GM21786 (cell line): ENCODE measurements around the gene DMAC2.
"Not testable (repeated sequence)": the region's sequence is repeated elsewhere in the genome, so short reads cannot be mapped to it uniquely, and the experiment has no call there.

Experiments
- ATAC-seq: cut with Tn5 transposase; IDR thresholded peaks from one replicate; pipeline ENCODE4 v1.9.1; 2021; ENCODE audit not compliant: unreplicated experiment

The DMAC2 gene

DNA sequence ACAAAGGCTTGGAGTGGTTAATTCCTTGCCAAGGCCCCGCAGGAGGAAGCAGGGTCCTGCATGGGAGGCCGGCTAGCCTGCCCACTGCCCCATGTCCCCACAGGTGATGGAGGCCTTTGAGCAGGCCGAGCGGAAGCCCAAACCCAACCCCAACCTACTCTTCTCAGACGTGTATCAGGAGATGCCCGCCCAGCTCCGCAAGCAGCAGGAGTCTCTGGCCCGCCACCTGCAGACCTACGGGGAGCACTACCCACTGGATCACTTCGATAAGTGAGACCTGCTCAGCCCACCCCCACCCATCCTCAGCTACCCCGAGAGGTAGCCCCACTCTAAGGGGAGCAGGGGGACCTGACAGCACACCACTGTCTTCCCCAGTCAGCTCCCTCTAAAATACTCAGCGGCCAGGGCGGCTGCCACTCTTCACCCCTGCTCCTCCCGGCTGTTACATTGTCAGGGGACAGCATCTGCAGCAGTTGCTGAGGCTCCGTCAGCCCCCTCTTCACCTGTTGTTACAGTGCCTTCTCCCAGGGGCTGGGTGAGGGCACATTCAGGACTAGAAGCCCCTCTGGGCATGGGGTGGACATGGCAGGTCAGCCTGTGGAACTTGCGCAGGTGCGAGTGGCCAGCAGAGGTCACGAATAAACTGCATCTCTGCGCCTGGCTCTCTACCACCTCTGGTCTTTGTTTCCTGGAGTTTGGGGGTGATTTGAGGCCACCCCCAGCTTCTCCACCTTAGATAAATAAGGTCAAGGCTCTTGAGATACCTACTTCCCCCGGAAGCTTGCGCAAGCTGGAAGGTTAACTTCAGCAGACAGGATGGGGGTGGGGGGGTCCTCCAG, 15.2 kb downstream of the DMAC2 start:
- ATAC-seq = no peak

DNA sequence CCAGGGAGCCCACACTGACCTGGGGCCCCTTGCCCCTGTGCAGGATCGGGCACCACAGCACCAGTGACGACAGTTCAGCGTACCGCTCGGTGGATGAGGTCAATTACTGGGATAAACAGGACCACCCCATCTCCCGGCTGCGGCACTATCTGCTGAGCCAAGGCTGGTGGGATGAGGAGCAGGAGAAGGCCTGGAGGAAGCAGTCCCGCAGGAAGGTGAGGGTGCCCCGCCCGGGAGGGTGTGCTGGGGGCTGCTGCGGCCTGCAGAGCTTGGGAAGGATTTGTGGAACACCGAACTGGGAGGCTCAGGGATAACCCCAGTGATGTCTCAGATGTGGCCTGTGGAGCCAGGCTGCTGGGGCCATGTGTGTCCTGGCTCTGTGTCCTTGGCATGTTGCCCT, 16.8 kb downstream of the DMAC2 start:
- ATAC-seq = no peak

DNA sequence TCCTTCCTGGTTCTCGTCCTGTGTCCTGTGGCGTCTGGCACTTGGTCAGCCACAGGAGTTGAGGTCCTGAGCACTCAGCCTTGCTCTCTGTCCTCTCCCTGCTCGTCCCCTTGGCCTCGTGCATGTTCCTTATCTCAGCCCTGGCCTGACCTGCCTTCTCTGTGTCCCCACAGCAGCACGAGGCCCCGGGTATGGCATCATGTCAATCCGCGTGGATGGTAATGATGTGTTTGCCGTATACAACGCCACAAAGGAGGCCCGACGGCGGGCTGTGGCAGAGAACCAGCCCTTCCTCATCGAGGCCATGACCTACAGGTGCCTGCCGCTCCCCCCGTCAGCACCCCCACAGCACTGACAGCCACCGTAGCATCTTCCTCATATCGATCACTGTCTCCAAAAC, 17.3 kb downstream of the DMAC2 start:
- no peak for ATAC-seq

DNA sequence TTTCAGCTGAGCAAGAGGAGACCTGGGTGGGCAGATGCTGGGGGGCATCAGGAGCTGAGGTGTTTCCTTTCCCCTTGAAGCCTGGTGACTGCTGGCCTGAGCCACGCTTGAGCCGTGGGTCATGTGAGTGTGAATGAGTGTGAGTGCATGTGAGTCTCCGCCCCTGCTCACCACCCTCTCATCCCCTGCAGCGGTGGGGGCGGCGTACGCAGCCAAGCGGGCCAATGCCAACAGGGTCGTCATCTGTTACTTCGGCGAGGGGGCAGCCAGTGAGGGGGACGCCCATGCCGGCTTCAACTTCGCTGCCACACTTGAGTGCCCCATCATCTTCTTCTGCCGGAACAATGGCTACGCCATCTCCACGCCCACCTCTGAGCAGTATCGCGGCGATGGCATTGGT, 17.7 kb downstream of the DMAC2 start:
- no peak for ATAC-seq

DNA sequence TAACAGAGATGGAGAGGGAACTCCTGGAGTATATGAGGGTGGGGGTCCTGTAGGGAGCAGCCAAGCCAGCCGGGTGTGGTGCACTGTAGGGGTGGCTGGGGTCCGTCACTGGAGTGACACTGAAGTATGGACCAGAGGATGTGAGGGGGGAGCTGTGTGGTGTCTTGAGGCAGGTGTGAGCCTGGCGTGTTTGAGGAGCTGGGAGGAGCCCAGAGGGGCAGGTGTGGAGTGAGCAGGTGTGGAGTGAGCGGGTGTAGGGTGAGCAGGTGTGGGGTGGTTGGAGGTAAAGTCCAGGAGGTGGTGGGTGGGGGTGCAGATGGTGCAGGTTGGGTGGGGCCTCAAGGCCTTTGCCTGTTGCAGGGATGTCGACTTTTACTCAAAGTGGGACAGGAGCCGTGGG, 18.4 kb downstream of the DMAC2 start:
- ATAC-seq = no peak

DNA sequence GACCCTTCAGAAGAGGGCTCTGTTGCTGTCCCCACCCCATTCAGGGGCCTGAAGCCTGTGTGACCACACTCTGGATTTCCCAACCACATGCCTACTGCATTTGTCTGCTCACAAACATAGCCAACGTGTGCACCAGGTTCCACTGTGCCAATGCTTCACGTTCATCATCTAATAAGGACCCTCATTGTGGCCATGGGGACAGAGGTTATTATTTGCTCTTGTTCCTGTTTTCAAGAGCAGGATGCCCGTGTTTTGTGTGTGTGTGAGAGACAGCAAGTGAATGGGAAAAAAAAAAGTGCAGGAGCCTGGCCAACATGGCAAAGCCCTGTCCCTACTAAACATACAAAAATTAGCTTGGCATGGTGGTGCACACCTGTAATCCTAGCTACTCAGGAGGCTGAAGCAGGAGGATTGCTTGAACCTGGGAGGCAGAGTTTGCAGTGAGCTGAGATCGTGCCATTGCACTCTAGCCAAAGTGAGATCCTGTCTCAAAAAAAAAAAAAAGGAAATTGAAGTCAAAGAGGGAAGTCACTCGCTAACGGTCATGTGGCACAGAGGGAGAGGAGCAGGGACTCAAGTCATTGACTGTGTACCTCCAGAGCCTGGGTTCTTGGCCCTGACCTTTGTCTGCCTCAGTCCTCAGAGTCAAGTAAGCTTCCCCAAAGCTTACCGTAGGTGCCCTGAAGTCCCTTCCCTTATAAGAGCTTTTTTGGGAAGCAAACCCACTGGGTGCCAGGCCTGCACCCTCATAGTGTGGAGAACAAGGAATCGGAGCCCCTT, 19.4 kb downstream of the DMAC2 start:
- ATAC-seq = no peak

DNA sequence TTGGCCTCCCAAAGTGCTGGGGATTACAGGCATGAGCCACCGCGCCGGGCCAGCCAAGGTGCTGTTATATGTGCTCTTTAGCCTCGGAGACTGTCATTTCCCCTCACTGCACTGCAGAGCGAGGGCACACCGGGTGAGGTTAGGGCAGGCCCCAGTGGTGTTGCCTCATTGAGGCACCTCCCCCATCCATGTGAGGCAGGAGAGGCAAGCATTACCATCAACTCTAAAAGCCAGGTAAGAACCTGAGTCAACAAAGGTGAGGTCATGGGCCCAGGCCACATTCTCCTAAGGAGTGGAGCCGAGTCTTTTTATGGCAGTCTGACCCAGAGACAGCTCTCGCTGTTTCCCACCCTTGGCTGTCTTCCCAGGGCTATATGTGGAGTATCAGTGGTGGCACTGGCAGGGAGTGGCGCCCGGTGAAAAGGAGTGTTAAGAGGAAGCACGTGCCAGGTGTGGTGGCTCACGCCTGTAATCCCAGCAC, 23.5 kb downstream of the DMAC2 start:
- ATAC-seq = no peak

DNA sequence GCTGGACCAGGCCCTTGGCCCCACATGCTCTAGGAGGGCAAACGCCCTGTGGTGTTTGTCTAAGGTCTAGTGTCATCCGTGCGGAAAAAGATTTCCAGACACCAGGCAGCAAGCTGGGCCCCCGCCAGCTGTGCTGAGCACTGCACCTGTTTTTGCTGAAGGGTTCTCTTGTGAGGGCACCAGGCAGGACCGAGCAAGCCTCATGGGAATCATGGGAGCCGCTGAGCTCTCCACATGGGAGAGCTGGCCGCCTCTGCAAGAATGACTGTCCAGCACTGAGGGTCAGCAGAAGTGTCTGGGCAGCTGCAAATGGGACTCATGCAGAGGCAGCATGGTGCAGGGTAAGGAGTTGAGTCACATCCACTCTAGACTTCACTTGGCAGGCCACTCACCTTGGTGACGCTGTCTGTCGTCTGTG, 24.5 kb downstream of the DMAC2 start:
- ATAC-seq = no peak

DNA sequence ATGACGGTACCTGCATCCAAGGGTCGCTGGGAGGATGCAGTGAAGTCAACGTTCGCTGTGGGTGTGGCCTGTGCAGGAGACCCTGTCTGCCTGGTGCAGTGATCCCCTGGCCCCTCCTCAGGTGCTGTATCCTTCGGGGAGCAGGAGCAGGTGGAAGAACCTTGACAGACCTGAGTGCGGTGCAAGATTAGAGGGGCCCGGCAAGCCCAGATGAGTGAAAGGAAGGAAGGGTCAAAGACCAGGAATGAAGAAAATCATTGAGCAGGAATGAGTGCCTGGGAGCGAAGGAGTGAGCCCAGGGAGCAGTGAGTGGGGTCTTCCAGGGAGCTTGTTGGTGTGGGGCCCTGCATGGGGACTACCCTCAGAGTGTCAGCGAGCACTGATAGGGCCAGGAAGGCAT, 25.3 kb downstream of the DMAC2 start:
- no peak for ATAC-seq

DNA sequence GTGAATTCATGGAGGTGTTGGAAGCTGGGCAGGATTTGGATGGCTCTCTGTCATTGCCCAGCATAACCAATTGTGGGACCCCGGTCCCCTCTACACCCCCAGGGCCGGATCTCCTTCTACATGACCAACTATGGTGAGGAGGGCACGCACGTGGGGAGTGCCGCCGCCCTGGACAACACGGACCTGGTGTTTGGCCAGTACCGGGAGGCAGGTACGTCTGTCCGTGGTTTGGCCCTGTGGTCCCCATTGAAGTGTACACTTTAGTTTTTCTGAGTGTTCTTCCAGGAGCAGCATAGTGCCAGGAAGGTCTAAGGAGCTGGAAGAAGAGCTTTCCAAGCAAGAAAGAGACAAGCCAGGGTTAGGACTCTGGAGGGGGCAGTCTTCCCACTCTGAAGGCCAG, 25.8 kb downstream of the DMAC2 start:
- ATAC-seq = no peak

DNA sequence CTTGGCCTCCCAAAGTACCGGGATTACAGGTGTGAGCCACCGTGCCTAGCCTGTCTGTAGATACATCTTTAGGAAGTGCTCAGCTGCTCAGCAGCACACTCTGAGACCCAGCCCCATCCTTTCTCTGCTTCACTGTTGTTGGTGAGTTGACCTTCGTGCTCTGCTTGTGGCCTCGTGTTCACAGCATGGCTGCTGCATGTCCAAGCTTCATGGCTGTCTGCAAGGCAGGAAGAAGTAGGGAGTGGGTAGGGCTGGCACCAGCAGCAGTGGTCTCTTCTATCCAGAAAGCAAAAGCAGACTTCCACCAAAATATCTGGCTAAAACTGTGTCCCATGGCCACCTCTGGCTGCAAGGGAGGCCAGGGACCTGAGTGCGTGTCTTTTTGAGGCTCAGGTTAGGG, 26.8 kb downstream of the DMAC2 start:
- ATAC-seq = no peak

DNA sequence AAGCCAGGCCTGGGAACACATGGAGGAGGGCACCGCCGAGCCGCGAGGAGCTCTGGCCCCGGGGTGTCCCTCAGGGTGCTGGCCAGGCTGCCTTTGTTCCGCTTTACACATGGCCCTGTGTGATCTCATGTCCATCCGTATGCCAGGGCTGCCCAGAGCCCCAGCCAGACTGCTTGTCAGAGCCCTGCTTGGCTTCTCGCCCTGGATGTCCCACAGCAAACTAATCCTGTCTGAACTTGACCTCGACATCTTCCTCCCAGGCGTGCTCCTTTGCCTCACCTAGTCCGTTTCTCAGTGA, 27.8 kb downstream of the DMAC2 start:
- ATAC-seq = no peak

DNA sequence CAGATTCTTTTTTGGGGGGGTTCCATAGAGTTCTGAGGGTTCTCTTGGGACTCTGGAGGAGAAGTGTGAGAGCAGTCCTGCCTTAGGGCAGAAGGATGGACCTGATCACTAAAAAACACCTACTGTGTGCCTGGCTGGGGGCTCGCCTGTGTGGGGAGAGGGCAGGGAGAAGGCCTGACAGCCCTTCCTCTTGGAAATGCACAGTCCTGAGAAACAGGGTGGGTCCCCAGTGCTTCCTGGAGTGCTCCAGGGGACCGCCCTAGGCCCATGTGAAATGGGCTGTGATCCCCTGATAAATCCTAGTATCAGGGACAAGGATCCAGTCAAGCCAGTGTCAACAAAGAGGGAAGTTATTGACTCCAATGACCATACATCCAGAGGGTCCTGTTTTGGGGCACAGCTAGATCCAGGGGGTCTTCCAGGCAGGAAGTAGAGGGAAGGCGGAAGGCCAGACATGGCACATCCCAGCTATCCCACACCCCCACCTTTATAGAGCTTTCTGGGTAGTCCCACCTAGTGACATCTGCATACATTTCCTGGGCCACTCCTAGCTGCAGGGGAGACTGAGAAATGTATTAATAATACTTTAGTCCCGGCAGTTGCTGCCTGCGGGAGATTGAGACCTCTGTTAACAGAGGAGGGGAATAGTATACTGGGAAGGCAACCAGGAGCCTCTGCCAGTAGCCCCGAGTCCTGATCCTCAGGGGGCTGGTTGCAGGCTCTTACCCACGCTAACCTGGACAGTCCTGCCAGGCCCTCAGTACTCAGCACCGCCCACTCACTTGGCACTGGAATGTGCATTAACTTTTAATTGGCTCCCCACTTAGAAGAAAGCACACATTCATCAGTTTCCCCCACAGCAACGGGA, 28.4 kb downstream of the DMAC2 start:
- ATAC-seq = no peak

DNA sequence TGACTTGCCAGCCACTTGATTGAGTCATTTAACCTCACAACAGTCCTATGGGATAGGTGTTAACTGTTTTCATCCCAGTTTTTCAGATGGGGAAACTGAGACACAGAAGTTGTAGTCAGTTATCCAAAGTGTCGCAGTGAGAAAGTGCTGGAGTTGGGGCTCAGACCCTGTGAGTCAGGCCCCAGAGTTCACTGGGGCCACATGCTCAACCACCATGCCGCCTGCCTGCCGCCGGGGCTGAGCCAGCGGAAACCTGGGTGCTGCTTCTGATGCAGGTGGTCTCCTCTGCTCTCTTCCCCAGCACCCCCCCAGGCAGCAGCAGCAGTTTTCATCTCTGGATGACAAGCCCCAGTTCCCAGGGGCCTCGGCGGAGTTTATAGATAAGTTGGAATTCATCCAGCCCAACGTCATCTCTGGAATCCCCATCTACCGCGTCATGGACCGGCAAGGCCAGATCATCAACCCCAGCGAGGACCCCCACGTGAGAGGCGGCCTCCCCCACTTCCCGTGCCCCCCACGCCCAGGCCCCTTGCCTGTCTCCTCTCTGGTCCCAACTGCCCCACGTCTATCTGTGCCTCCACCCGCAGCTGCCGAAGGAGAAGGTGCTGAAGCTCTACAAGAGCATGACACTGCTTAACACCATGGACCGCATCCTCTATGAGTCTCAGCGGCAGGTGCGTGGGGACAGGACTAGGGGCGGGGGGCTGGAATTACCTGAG, 29.2 kb downstream of the DMAC2 start:
- no peak for ATAC-seq

DNA sequence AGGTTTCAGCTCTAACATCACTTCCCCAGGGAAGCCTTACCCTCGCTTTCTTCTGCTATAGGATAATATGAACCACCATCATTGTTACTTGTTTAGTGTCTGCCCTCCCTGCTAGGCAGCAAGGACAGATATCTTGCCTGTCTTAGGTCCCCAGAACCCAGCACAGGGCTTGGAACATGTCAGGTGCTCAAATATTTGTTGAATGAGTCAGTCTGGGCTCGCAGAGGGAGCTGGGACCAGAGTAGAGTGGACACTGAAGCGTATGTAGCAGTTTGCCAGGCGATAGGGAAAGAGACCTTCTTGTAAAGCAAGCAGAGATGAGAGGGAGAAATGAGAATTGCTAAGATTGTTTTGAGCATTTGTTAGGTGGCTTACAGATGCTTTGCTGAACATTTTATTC, 30.4 kb downstream of the DMAC2 start:
- no peak for ATAC-seq

DNA sequence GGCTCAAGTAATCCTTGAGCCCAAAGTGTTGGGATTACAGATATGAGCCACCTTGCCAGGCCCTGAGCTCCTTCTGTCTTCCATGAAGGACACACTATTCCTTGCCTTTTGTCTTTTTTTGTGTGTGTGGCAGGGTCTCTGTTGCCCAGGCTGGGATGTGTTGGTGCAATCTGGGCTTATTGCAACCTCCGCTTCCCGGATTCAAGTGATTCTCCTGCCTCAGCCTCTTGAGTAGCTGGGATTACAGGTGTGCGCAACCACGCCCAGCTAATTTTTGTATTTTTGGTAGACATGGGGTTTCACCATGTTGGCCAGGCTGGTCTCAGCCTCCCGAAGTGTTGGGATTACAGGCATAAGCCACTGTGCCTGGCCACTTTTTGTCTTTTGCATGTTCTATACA, 30.9 kb downstream of the DMAC2 start:
- ATAC-seq = not testable (repeated sequence)

DNA sequence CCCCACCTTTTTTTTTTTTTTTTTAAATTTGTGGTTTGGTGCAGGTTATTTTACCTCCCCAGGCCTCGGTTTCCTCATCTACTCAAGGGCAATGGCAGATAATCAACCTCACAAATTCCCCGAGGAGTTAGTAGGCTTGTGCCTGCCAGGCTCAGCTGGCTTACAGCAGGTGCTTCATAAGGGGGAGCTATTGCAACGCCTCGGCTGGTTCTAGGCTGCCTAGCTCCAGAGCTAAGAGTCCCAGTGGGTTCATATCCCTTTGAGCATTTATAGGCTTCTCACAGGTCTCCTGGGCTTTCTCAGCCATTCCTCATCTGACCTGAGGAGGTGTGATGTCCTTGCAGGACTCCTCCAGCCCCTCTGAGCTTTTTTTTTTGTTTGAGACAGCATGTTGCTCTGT, 31.5 kb downstream of the DMAC2 start:
- ATAC-seq = no peak

DNA sequence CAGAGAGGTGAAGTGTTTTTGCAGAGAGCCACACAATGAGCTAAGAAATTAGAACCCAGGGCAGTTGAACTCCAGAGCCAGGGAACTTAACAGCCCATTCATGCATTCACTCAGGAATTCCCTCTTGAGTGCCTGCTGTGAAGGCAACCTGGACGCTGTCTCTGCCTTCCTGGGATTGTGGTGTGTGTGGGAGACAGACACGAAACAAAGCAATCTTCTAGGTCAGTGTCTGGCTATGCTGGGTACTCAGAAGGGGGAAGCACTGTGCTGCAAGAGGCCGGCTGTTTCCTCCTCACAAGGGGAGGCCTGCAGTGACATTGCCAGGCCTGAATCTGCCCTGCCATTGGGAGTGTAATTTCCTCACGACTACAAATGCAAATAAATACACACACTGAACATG, 32.4 kb downstream of the DMAC2 start:
- no peak for ATAC-seq

DNA sequence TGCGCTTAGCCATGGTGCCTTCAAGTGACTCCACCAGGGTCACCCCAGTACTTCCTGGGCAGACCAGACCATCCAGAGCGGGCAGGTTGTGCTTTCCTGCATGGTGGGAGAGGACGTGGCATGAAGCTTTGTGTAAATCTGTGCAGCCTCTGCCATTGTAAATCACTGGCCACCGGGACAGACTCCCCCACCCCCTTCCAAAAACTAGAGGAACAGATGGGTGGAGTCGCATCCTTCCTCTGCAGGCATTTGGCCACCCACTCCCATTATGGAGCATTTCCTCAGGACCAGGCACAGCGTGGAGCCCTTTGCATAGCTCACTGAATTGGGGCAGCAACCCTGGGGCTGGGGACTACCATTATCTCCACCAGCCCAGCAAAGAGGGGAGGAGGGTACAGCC, 33.9 kb downstream of the DMAC2 start:
- no peak for ATAC-seq

DNA sequence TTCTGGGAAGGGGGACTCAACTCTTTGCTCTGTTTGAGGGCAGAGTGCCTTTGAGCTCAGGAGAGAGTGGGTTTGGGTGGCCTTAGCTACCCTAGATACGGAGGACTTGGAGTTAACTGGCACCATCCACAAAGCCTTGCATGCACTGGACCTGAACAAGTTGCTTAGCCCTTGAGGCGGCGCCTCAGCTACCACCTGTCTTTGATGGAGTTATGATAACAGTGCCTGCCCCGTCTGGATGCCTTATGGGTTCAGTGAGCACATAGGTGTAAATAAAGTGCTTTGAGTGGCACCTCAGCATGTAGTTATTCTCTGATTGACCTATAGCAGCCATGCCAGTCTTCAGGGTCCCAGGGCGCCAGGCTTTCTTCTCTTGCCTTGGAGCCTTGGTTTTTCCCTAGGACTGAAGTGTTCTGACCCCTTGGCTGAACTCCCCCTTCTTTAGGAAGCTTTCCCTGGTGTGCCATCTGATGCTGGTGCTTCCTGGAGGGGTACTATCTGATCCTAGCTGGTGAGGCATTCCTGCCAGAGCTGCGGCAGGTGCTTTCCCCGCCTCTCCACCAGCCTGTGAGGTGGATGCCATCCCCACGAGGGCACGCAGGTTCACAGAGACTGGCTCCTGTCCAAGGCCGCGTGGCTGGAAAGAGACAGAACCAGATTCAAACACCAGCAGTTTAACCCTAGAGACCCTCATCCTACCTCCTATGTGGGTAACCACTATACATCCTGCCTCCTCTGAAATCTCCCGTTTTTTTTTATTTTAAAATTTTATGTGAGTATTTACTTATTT, 36.3 kb downstream of the DMAC2 start:
- no peak for ATAC-seq
